GM11168 (cell line): Measurements from ENCODE around the gene VWA5B2.

Experiments
- in situ Hi-C: fragments of 300-500 bp; cut with MboI; formaldehyde crosslinking; loops from one replicate; pipeline ENCODE4 v1.12.0; 2022; ENCODE audit warnings: low sequenced_read_pairs; ENCODE audit not compliant: unreplicated experiment

The VWA5B2 gene

GRCh38 chr3:184222521-184222920 is 6.9 kb upstream of the VWA5B2 start:
- in situ Hi-C loops: no loop called here

- in situ Hi-C loops: no loop called here
Measured at GRCh38 chr3:184223946-184224345, 5.4 kb upstream of the VWA5B2 start.

GRCh38 chr3:184227481-184227935 is 1.9 kb upstream of the VWA5B2 start:
- in situ Hi-C loops: no loop called here

- in situ Hi-C loops: no loop called here
Measured at GRCh38 chr3:184228376-184229137, 828 bp upstream of the VWA5B2 start.

- in situ Hi-C loops: no loop called here
Measured at GRCh38 chr3:184230081-184230602, 757 bp downstream of the VWA5B2 start.

GRCh38 chr3:184230603-184231528 is 1.5 kb downstream of the VWA5B2 start:
- in situ Hi-C loops: no loop called here

- in situ Hi-C loops: no loop called here
Measured at GRCh38 chr3:184231671-184232070, 2.3 kb downstream of the VWA5B2 start.

- in situ Hi-C loops: no loop called here
Measured at GRCh38 chr3:184233127-184233843, 3.9 kb downstream of the VWA5B2 start.

- in situ Hi-C loops: no loop called here
Measured at GRCh38 chr3:184234224-184234623, 4.8 kb downstream of the VWA5B2 start.

GRCh38 chr3:184234671-184235380 is 5.4 kb downstream of the VWA5B2 start:
- in situ Hi-C loops: no loop called here

- in situ Hi-C loops: no loop called here
Measured at GRCh38 chr3:184235381-184236032, 6.1 kb downstream of the VWA5B2 start.

GRCh38 chr3:184236033-184236410 is 6.6 kb downstream of the VWA5B2 start:
- in situ Hi-C loops: no loop called here

- in situ Hi-C loops: no loop called here
Measured at GRCh38 chr3:184236636-184237035, 7.3 kb downstream of the VWA5B2 start.

- in situ Hi-C loops: no loop called here
Measured at GRCh38 chr3:184237211-184237610, 7.8 kb downstream of the VWA5B2 start.

- in situ Hi-C loops: no loop called here
Measured at GRCh38 chr3:184237807-184238206, 8.4 kb downstream of the VWA5B2 start.

- in situ Hi-C loops: no loop called here
Measured at GRCh38 chr3:184238246-184238818, 8.9 kb downstream of the VWA5B2 start.

- in situ Hi-C loops: no loop called here
Measured at GRCh38 chr3:184239221-184239620, 9.8 kb downstream of the VWA5B2 start.

- in situ Hi-C loops: no loop called here
Measured at GRCh38 chr3:184239708-184240107, 10.3 kb downstream of the VWA5B2 start.
